TTC549 (cell line): Measurements from ENCODE around the gene CD1B.
"Not testable (repeated sequence)": the region's sequence is repeated elsewhere in the genome, so short reads cannot be mapped to it uniquely, and the experiment has no call there.

Experiments
- FAIRE-seq: peaks from 2 replicates; lab custom pipeline; 2012; peaks lifted over from hg19 to GRCh38; lab: Jason Lieb, UNC

CD1B gene

GRCh38 chr1:158331481-158332150 is at the start of gene CD1B:
Gene CD1B, minus strand, starts transcription at chr1:158331531. Its CDS starts 108 bp downstream, at chr1:158331423.
- FAIRE-seq, result no peak

GRCh38 chr1:158374860-158375259 is 43.5 kb upstream of the CD1B start:
- no peak for FAIRE-seq

- not testable (repeated sequence) for FAIRE-seq
Measured at GRCh38 chr1:158374101-158374500, 42.8 kb upstream of the CD1B start.

- no peak for FAIRE-seq
Measured at GRCh38 chr1:158371188-158371953, 40.0 kb upstream of the CD1B start.

- no peak for FAIRE-seq
Measured at GRCh38 chr1:158366783-158367182, 35.5 kb upstream of the CD1B start.

- no peak for FAIRE-seq
Measured at GRCh38 chr1:158362941-158363340, 31.6 kb upstream of the CD1B start.

GRCh38 chr1:158362482-158362881 is 31.2 kb upstream of the CD1B start:
- FAIRE-seq, result no peak

GRCh38 chr1:158357441-158357840 is 26.1 kb upstream of the CD1B start:
- no peak for FAIRE-seq

- no peak for FAIRE-seq
Measured at GRCh38 chr1:158356616-158357015, 25.3 kb upstream of the CD1B start.

GRCh38 chr1:158355773-158356285 is 24.5 kb upstream of the CD1B start:
- no peak for FAIRE-seq

GRCh38 chr1:158354255-158354654 is 22.9 kb upstream of the CD1B start:
- no peak for FAIRE-seq

- no peak for FAIRE-seq
Measured at GRCh38 chr1:158353303-158354075, 22.2 kb upstream of the CD1B start, which contains the start of gene CD1E. Gene CD1E, plus strand, starts transcription at chr1:158353894. Its CDS starts 95 bp downstream, at chr1:158353989.

- not testable (repeated sequence) for FAIRE-seq
Measured at GRCh38 chr1:158348946-158349345, 17.6 kb upstream of the CD1B start.

- FAIRE-seq, result not testable (repeated sequence)
Measured at GRCh38 chr1:158336413-158336812, 5.1 kb upstream of the CD1B start.

- no peak for FAIRE-seq
Measured at GRCh38 chr1:158335213-158335532, 3.8 kb upstream of the CD1B start.

- no peak for FAIRE-seq
Measured at GRCh38 chr1:158334526-158335212, 3.3 kb upstream of the CD1B start.

GRCh38 chr1:158333405-158334155 is 2.2 kb upstream of the CD1B start:
- no peak for FAIRE-seq

- FAIRE-seq, result no peak
Measured at GRCh38 chr1:158331106-158331425, 265 bp downstream of the CD1B start.

- FAIRE-seq, result no peak
Measured at GRCh38 chr1:158330391-158331105, 783 bp downstream of the CD1B start.

GRCh38 chr1:158329733-158330132 is 1.6 kb downstream of the CD1B start:
- no peak for FAIRE-seq

GRCh38 chr1:158329300-158329699 is 2.0 kb downstream of the CD1B start:
- FAIRE-seq, result no peak
